Activated CD8-positive, alpha-beta memory T cell treated with anti-CD3 and anti-CD28 coated beads, Interleukin-2, amount 50 U/mL, for 24 hours (primary cell): ENCODE results near the gene NUCB2.

Experiments used
- DNase-seq: peaks from one replicate; pipeline ENCODE4 v3.0.0-alpha.2; 2020; ENCODE audit errors: extremely low read depth

Gene NUCB2

GRCh38 chr11:17333799-17334586, 57.5 kb downstream of the NUCB2 start:
- DNase-seq, result no peak

GRCh38 chr11:17343257-17343656, 66.7 kb downstream of the NUCB2 start:
- no peak for DNase-seq

- DNase-seq, result no peak
Measured at GRCh38 chr11:17343907-17344306, 67.4 kb downstream of the NUCB2 start.

GRCh38 chr11:17347676-17348075, 71.1 kb downstream of the NUCB2 start:
- no peak for DNase-seq

GRCh38 chr11:17350455-17351171, 74.1 kb downstream of the NUCB2 start:
- DNase-seq, result no peak

- DNase-seq, result no peak
Measured at GRCh38 chr11:17351172-17351509, 74.6 kb downstream of the NUCB2 start.

- DNase-seq, result no peak
Measured at GRCh38 chr11:17351510-17352176, 75.1 kb downstream of the NUCB2 start, which contains the start of gene NCR3LG1. Gene NCR3LG1 (plus strand): TSS chr11:17351800. CDS start chr11:17351970, 170 bp downstream.

- no peak for DNase-seq
Measured at GRCh38 chr11:17352950-17353820, 76.6 kb downstream of the NUCB2 start.

- DNase-seq, result no peak
Measured at GRCh38 chr11:17353821-17354600, 77.5 kb downstream of the NUCB2 start.

GRCh38 chr11:17354601-17354991, 78.1 kb downstream of the NUCB2 start:
- DNase-seq, result no peak

GRCh38 chr11:17366495-17366894, 90.0 kb downstream of the NUCB2 start:
- DNase-seq, result no peak

- no peak for DNase-seq
Measured at GRCh38 chr11:17368551-17368950, 92.0 kb downstream of the NUCB2 start.

GRCh38 chr11:17369094-17369493, 92.6 kb downstream of the NUCB2 start:
- no peak for DNase-seq

GRCh38 chr11:17369684-17370243, 93.2 kb downstream of the NUCB2 start:
- no peak for DNase-seq

GRCh38 chr11:17371614-17372013, 95.1 kb downstream of the NUCB2 start:
- no peak for DNase-seq

GRCh38 chr11:17375547-17375946, 99.0 kb downstream of the NUCB2 start:
- DNase-seq, result no peak

- DNase-seq, result no peak
Measured at GRCh38 chr11:17376493-17376892, 100.0 kb downstream of the NUCB2 start.

- DNase-seq, result no peak
Measured at GRCh38 chr11:17378655-17379054, 102.1 kb downstream of the NUCB2 start.

- no peak for DNase-seq
Measured at GRCh38 chr11:17379383-17380180, 103.0 kb downstream of the NUCB2 start.

GRCh38 chr11:17381156-17381555, 104.6 kb downstream of the NUCB2 start:
- DNase-seq, result no peak
